ENCODE data around the gene GADD45A. TPM values are rescaled to one million over a fixed set of nuclear protein-coding genes. Genes with fewer than 3 reads are reported as not detected.
A peak's percentile ranks its signal among the peaks of the same experiment; 100 is the strongest.

GADD45A gene
- total RNA-seq, 2 donors from 2014 or later, result 48.0 to 52.4 TPM

DNA sequence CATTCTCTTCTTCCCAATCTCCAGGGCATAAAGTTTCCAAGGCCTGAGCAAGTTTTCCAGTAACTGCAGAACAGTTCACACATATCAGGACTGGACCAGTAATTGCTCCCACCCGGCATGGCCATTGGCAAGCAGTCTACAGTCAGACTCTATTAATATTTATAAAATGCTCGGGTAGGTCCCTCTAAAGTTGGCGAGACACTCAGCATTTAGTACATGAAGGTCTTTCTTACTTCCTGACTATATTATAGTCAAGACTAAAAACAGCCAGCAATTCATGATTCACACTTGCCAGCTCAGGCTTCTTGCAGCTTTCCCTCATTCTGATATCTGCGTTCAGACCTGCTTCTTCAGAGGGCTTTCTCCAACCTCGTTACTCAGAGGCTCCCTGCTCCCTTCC is 25.4 kb downstream of the GADD45A start:
- Mint-ChIP-seq H3K27ac (peak overlapping the region; percentile 56), H3K4me1 (peaks cover 56% of the 10 kb centered on the region), H3K4me3 (no peak overlapping the region), H3K27me3 (ENCODE audit: insufficient read depth) (no peaks in the 10 kb centered on the region), H3K9me3 (no peaks in the 10 kb centered on the region), H3K36me3 (ENCODE audit: low read depth) (no peaks in the 10 kb centered on the region)
- Histone ChIP-seq H3K4me3 (ENCODE audit: low read length) (no peak overlapping the region), H3K27ac (ENCODE audit: low read depth, low read length) (no peak overlapping the region), H3K9me3 (ENCODE audit: control insufficient read depth, low read length) (no peaks in the 10 kb centered on the region), H3K4me1 (ENCODE audit: control insufficient read depth, insufficient read depth, low read length) (peaks cover 43% of the 10 kb centered on the region), H3K9ac (ENCODE audit: extremely low read depth, low read length, poor library complexity, severe bottlenecking) (no peak overlapping the region), H3K36me3 (ENCODE audit: control insufficient read depth, insufficient read depth, low read length) (no peaks in the 10 kb centered on the region), H3K27me3 (ENCODE audit: control insufficient read depth, insufficient read depth, low read length, poor library complexity, severe bottlenecking) (no peaks in the 10 kb centered on the region)
- WGBS, 2 experiments (ENCODE audit: insufficient coverage in 1 of 2, insufficient read length in 1 of 2), result 89 to 94% methylated on average over 4 to 5 of the region's 5 CpGs
- TF ChIP-seq CTCF (conservative IDR thresholded peaks at IDR 0.05), result no peak
- DNase-seq, result no peak

DNA sequence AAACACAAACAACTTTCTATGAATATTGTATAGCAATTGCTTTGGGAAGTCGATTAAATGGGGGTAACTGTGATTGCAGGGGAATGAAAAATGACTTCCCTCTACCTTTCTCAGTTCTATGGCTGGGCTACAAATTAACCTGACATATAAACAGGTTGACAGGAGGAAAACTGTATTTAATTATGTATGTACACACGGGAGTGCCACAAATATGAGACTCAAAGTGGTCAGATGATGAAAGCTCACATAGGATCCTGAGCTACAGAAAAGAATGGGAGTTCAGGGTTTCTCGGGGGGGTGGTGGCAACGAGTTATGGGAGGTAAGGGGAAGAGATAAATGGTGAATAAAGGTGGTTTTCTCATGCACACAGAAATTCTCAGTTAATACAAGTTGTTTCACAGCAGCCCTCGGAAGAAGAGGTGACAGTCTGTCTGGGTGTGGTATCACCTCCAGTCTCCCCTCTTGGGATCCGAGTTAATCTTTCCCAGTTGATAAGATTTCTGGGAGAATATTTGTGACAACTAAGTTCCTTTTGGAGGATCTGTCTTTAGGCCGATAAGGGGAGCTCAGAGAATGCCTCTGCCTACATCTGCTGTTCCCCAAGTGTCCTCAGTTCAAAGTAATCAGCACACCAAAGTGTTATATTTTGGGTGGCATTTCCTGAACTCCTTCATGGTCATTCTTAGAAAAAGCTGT is 26.3 kb downstream of the GADD45A start:
- no peak overlapping the region for H3K27ac Mint-ChIP-seq
- H3K4me3 Mint-ChIP-seq, result no peak overlapping the region
- Histone ChIP-seq H3K4me1 (ENCODE audit: control insufficient read depth, insufficient read depth, low read length) (peaks cover 40% of the 10 kb centered on the region), H3K27ac (ENCODE audit: low read depth, low read length) (no peak overlapping the region), H3K4me3 (ENCODE audit: low read length) (peak overlapping the region; percentile 27), H3K27me3 (ENCODE audit: control insufficient read depth, insufficient read depth, low read length, poor library complexity, severe bottlenecking) (no peaks in the 10 kb centered on the region), H3K9me3 (ENCODE audit: control insufficient read depth, low read length) (no peaks in the 10 kb centered on the region), H3K36me3 (ENCODE audit: control insufficient read depth, insufficient read depth, low read length) (no peaks in the 10 kb centered on the region), H3K9ac (ENCODE audit: extremely low read depth, low read length, poor library complexity, severe bottlenecking) (no peak overlapping the region)
- DNase-seq, result no peak
- peaks cover 53% of the 10 kb centered on the region for H3K4me1 Mint-ChIP-seq
- H3K9me3 Mint-ChIP-seq, result no peaks in the 10 kb centered on the region
- no peaks in the 10 kb centered on the region for H3K36me3 Mint-ChIP-seq (ENCODE audit: low read depth)
- no peak for TF ChIP-seq CTCF (conservative IDR thresholded peaks at IDR 0.05)
- WGBS, 2 experiments (ENCODE audit: insufficient coverage in 1 of 2, insufficient read length in 1 of 2), result 73 to 97% methylated on average over 3 to 6 of the region's 7 CpGs
- no peaks in the 10 kb centered on the region for H3K27me3 Mint-ChIP-seq (ENCODE audit: insufficient read depth)

GRCh38 chr1:67711855-67712212 is 26.8 kb downstream of the GADD45A start:
- H3K27me3 Mint-ChIP-seq (ENCODE audit: insufficient read depth), result no peaks in the 10 kb centered on the region
- no peak overlapping the region for H3K27ac ChIP-seq (ENCODE audit: low read depth, low read length)
- DNase-seq, result no peak

More at GRCh38 chr1:67711855-67712212, 26.8 kb downstream of the GADD45A start:
- H3K36me3 Mint-ChIP-seq (ENCODE audit: low read depth), result no peaks in the 10 kb centered on the region
- no peaks in the 10 kb centered on the region for H3K9me3 Mint-ChIP-seq
- peaks cover 53% of the 10 kb centered on the region for H3K4me1 Mint-ChIP-seq
- Histone ChIP-seq H3K4me1 (ENCODE audit: control insufficient read depth, insufficient read depth, low read length) (peaks cover 42% of the 10 kb centered on the region), H3K9ac (ENCODE audit: extremely low read depth, low read length, poor library complexity, severe bottlenecking) (no peak overlapping the region), H3K4me3 (ENCODE audit: low read length) (peak overlapping the region; percentile 27), H3K36me3 (ENCODE audit: control insufficient read depth, insufficient read depth, low read length) (no peaks in the 10 kb centered on the region), H3K27me3 (ENCODE audit: control insufficient read depth, insufficient read depth, low read length, poor library complexity, severe bottlenecking) (no peaks in the 10 kb centered on the region), H3K9me3 (ENCODE audit: control insufficient read depth, low read length) (no peaks in the 10 kb centered on the region)
- WGBS, 2 experiments (ENCODE audit: insufficient coverage in 1 of 2, insufficient read length in 1 of 2), result 81% methylated on average over 2 of the region's 2 CpGs
- no peak overlapping the region for H3K27ac Mint-ChIP-seq
- TF ChIP-seq CTCF (conservative IDR thresholded peaks at IDR 0.05), result no peak
- no peak overlapping the region for H3K4me3 Mint-ChIP-seq
